AG04449 (cell line): ENCODE data around the gene LEKR1.

Experiments used
- CTCF ChIA-PET: fragments of 350-600 bp; formaldehyde crosslinking; extraction: SDS; loops from one replicate; lab custom pipeline; 2021; ENCODE audit warnings: antibody characterized with exemption; lab: Yijun Ruan, JAX
- POLR2A ChIA-PET: fragments of 400-600, 350-600 bp; formaldehyde crosslinking; extraction: SDS; loops from one replicate; lab custom pipeline; 2020; ENCODE audit warnings: antibody characterized with exemption, inconsistent platforms; lab: Yijun Ruan, JAX
- DNase-seq: peaks from one replicate; pipeline ENCODE4 v3.0.0-alpha.2; 2010; ENCODE audit warnings: low read depth, low spot score
- H3K4me3 ChIP-seq: 2 replicates; pipeline ENCODE4 v1.5.1; 2011; ENCODE audit warnings: low read depth, mild to moderate bottlenecking, control low read depth, low read length
- TF ChIP-seq, protein P1 (sequence below): IDR thresholded peaks from one replicate; pipeline ENCODE4 v1.5.1; 2011; ENCODE audit warnings: mild to moderate bottlenecking, moderate library complexity, low read length, control low read depth, inconsistent platforms; ENCODE audit not compliant: insufficient read depth; ENCODE audit errors: missing control alignments

Gene LEKR1

DNA sequence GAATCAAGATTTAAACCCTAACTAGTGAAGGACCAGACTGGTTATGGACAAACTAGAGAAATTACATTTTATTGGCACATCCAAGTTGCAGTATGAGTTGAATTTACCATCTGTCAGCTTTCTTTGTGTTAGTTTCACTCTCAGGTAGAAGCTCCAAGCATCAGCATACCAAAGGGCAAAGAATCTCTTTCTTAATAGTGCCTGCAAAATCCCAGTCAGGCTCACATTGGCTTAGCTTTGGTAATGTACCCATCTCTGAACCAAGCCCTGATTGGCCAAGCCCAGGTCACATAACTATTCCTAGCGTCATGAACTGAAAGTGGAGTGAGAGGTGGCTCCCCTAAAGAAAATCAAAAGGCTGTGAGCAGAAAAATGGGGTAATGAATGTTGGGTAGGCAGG is 266.9 kb downstream of the LEKR1 start:
- TF ChIP-seq, protein P1, sequence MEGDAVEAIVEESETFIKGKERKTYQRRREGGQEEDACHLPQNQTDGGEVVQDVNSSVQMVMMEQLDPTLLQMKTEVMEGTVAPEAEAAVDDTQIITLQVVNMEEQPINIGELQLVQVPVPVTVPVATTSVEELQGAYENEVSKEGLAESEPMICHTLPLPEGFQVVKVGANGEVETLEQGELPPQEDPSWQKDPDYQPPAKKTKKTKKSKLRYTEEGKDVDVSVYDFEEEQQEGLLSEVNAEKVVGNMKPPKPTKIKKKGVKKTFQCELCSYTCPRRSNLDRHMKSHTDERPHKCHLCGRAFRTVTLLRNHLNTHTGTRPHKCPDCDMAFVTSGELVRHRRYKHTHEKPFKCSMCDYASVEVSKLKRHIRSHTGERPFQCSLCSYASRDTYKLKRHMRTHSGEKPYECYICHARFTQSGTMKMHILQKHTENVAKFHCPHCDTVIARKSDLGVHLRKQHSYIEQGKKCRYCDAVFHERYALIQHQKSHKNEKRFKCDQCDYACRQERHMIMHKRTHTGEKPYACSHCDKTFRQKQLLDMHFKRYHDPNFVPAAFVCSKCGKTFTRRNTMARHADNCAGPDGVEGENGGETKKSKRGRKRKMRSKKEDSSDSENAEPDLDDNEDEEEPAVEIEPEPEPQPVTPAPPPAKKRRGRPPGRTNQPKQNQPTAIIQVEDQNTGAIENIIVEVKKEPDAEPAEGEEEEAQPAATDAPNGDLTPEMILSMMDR, result no peak
- DNase-seq, result no peak
- CTCF ChIA-PET, result interaction anchor here (0.8 to 11.5 kb wide), 6 partner anchors 11 to 943 kb away, joined by 3 to 90 read pairs (median 3); no protein-coding TSS in a partner anchor
- H3K4me3 ChIP-seq, result no peak overlapping the region
- POLR2A ChIA-PET, result no interaction called here

DNA sequence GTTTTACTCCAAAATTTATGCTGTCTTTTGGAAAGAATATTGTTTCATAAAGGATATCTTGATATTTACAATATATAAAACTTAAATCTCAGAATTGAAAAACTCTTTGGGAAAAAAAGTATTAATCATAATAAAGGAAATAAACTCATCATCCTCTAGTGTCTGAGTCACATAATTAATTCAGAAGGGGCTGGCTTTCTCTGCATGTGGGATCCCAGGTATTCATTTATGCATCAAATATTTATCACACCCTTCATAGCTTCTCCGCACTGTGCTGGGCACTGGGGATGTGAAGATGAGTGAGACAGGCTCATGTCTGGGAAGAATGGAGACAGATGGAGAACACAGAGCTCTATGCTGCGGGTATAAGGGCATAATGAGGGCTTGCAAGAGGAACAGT is 268.1 kb downstream of the LEKR1 start:
- H3K4me3 ChIP-seq, result no peak overlapping the region
- POLR2A ChIA-PET, result interaction anchor here (0.6 kb wide), 1 partner anchor 877 kb away, joined by 3 read pairs; no protein-coding TSS in a partner anchor
- TF ChIP-seq, protein P1, result no peak
- DNase-seq, result no peak
- CTCF ChIA-PET, result interaction anchor here (1.0 to 11.5 kb wide), 3 partner anchors 10 to 43 kb away, joined by 3 to 90 read pairs (median 6); no protein-coding TSS in a partner anchor

DNA sequence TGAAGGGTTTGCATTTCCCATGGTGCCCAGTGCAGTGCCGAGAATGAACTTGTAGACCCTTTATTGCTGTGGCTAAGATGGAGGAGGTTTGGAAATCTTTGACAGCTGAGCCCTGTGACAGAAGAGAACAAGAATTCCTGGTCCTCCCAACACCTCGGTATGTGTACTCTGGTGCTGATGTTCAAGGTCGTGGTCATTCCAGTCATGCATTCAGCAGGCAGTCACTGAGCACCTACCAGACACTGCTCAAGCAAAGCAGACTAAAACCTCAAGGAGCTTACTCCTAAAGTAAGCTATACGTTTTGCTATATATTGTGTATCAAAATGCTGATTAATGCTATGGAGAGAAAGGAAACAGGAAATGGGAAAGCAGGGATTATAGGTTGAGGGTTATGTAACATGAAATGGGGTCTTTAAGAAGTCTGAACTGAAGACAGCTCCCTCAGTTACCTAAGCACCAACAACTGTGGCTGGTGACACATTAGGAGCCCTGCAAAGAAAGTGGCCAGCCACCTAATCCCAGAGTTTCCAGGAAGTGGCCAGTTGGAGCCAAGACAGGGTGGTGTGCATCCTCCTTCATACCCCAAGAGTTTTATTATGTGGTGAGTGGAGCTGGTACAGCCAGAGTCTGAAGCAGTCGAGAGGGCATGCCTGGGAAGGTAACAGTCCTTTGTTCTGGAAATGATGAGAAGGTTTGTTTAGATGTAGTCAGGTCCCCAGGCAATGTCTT is 268.8 kb downstream of the LEKR1 start:
- ChIA-PET POLR2A (no interaction called here), CTCF (interaction anchor here (2.0 to 11.5 kb wide), 2 partner anchors 12 to 43 kb away, joined by 6 to 90 read pairs; no protein-coding TSS in a partner anchor)
- DNase-seq, result no peak
- TF ChIP-seq, protein P1, result no peak
- H3K4me3 ChIP-seq, result no peak overlapping the region
